WTC11 (cell line): ENCODE results near the gene RFNG. TPM values are rescaled to one million over a fixed set of nuclear protein-coding genes. Genes with fewer than 3 reads are reported as not detected.

Source experiments
- ARID4B ChIP-seq: sonication (generic); formaldehyde crosslinking; IDR thresholded peaks from 2 replicates; pipeline ENCODE4 v1.8.0; 2023; ENCODE audit warnings: missing genetic modification reagents, mild to moderate bottlenecking, borderline replicate concordance
- ATF2 ChIP-seq: sonication (generic); formaldehyde crosslinking; IDR thresholded peaks from 2 replicates; pipeline ENCODE4 v1.8.1; 2022; ENCODE audit warnings: low read depth, missing genetic modification reagents, borderline replicate concordance
- CTCF ChIP-seq: fragments of 200-600 bp; IDR thresholded peaks from 2 replicates; pipeline ENCODE4 v1.8.0; 2022; ENCODE audit warnings: antibody characterized with exemption
- E2F1 ChIP-seq: sonication (generic); formaldehyde crosslinking; IDR thresholded peaks from 2 replicates; pipeline ENCODE4 v1.8.0; 2022; ENCODE audit warnings: mild to moderate bottlenecking, missing genetic modification reagents
- E2F5 ChIP-seq: sonication (generic); formaldehyde crosslinking; IDR thresholded peaks from 2 replicates; pipeline ENCODE4 v1.8.1; 2022; ENCODE audit warnings: mild to moderate bottlenecking, moderate library complexity, missing genetic modification reagents
- JAZF1 ChIP-seq: fragments of 250-450 bp; sonication (Bioruptor Pico); IDR thresholded peaks from 2 replicates; pipeline ENCODE4 v1.9.0; 2021; ENCODE audit warnings: moderate library complexity, mild to moderate bottlenecking, inconsistent platforms
- KAT7 ChIP-seq: sonication (generic); formaldehyde crosslinking; IDR thresholded peaks from 2 replicates; pipeline ENCODE4 v1.8.1; 2023; ENCODE audit warnings: missing genetic modification reagents, mild to moderate bottlenecking, borderline replicate concordance
- OVOL2 ChIP-seq: fragments of 250-450 bp; sonication (Bioruptor Pico); IDR thresholded peaks from 2 replicates; pipeline ENCODE4 v1.9.0; 2021; ENCODE audit warnings: mild to moderate bottlenecking, borderline replicate concordance
- PREB ChIP-seq: sonication (generic); formaldehyde crosslinking; IDR thresholded peaks from 2 replicates; pipeline ENCODE4 v1.8.1; 2022; ENCODE audit warnings: mild to moderate bottlenecking, missing genetic modification reagents, moderate library complexity, borderline replicate concordance
- USF1 ChIP-seq: sonication (generic); formaldehyde crosslinking; IDR thresholded peaks from 2 replicates; pipeline ENCODE4 v1.8.0; 2022; ENCODE audit warnings: mild to moderate bottlenecking, missing genetic modification reagents
- USF2 ChIP-seq: sonication (generic); formaldehyde crosslinking; IDR thresholded peaks from 2 replicates; pipeline ENCODE4 v1.8.1; 2023; ENCODE audit warnings: mild to moderate bottlenecking, missing genetic modification reagents, moderate library complexity
- ZBTB43 ChIP-seq: sonication (generic); formaldehyde crosslinking; IDR thresholded peaks from 2 replicates; pipeline ENCODE4 v1.8.1; 2023; ENCODE audit warnings: mild to moderate bottlenecking, missing genetic modification reagents
- ZNF263 ChIP-seq: sonication (generic); formaldehyde crosslinking; IDR thresholded peaks from 2 replicates; pipeline ENCODE4 v1.8.1; 2022; ENCODE audit warnings: low read depth, mild to moderate bottlenecking, moderate library complexity, missing genetic modification reagents
- ZNF281 ChIP-seq: sonication (generic); formaldehyde crosslinking; IDR thresholded peaks from 2 replicates; pipeline ENCODE4 v1.8.0; 2023; ENCODE audit warnings: mild to moderate bottlenecking, missing genetic modification reagents
- ZNF317 ChIP-seq: sonication (generic); formaldehyde crosslinking; IDR thresholded peaks from 2 replicates; pipeline ENCODE4 v1.8.1; 2023; ENCODE audit warnings: low read depth, mild to moderate bottlenecking, moderate library complexity, missing genetic modification reagents, borderline replicate concordance
- ZNF423 ChIP-seq: fragments of 250-450 bp; sonication (Bioruptor Pico); IDR thresholded peaks from 2 replicates; pipeline ENCODE4 v2.1.2; 2022; ENCODE audit warnings: mild to moderate bottlenecking, moderate library complexity
- ZSCAN18 ChIP-seq: fragments of 250-450 bp; sonication (Bioruptor Pico); IDR thresholded peaks from 2 replicates; pipeline ENCODE4 v2.1.2; 2022; ENCODE audit warnings: mild to moderate bottlenecking, moderate library complexity
- total RNA-seq: library from RNA; stranded (reverse); gene quantifications from 3 replicates; pipeline ENCODE4 v1.2.3, GENCODE V29; 2021

The RFNG gene
- total RNA-seq, 1 experiment from 2014 or later = 41.6 TPM

GRCh38 chr17:82037092-82037888 lies 14.3 kb downstream of the RFNG start, which contains the start of gene DCXR (continued):
- TF ChIP-seq ARID4B (CRISPR knock-in tag) (peak; percentile 75; the same call in 1 of the 2 replicates), JAZF1 (CRISPR knock-in tag) (no peak), KAT7 (CRISPR knock-in tag) (no peak), ZNF281 (CRISPR knock-in tag) (no peak; the same call in 1 of the 2 replicates), PREB (CRISPR knock-in tag) (no peak; the same call in 1 of the 2 replicates), ZNF317 (CRISPR knock-in tag) (no peak), ZSCAN18 (CRISPR knock-in tag) (no peak), ATF2 (CRISPR knock-in tag) (no peak), USF1 (no peak), ZNF263 (CRISPR knock-in tag) (no peak), E2F1 (no peak), ZNF423 (no peak), CTCF (peak; percentile 73), ZBTB43 (CRISPR knock-in tag) (0 out of 2 replicates have a peak, but pooled peaks have one; percentile 26), USF2 (peak; percentile 12; the same call in 1 of the 2 replicates), OVOL2 (CRISPR knock-in tag) (no peak), E2F5 (CRISPR knock-in tag) (peak; percentile 80; the same call in 1 of the 2 replicates)
